ENCODE measurements around the gene ALDH9A1. TPM values are rescaled to one million over a fixed set of nuclear protein-coding genes. Genes with fewer than 3 reads are reported as not detected.
"Not testable (repeated sequence)": the region's sequence is repeated elsewhere in the genome, so short reads cannot be mapped to it uniquely, and the experiment has no call there.

ALDH9A1 gene
- total RNA-seq, 1 donor from 2014 or later: 57.3 TPM

DNA sequence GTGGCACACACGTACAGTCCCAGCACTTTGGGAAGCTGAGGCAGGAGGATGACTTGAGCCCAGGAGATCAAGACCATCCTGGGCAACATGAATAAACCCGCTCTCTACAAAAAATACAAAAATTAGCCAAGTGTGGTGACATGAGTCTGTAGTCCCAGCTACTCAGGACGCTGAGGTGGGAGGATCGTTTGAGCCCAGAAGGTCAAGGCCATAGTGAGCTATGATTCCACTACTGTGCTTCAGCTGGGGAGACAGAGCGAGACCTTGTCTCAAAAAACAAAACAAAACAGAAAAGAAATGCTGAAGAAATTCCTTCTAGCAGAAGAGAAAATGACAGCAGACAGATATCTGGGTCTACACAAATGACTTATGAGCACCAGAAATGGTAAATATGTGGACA is 10.3 kb downstream of the ALDH9A1 start:
- intact Hi-C loops (cut with micrococcal nuclease): no loop called here

- intact Hi-C loops (cut with micrococcal nuclease): no loop called here
Measured at GRCh38 chr1:165686971-165687433, 11.4 kb downstream of the ALDH9A1 start.

DNA sequence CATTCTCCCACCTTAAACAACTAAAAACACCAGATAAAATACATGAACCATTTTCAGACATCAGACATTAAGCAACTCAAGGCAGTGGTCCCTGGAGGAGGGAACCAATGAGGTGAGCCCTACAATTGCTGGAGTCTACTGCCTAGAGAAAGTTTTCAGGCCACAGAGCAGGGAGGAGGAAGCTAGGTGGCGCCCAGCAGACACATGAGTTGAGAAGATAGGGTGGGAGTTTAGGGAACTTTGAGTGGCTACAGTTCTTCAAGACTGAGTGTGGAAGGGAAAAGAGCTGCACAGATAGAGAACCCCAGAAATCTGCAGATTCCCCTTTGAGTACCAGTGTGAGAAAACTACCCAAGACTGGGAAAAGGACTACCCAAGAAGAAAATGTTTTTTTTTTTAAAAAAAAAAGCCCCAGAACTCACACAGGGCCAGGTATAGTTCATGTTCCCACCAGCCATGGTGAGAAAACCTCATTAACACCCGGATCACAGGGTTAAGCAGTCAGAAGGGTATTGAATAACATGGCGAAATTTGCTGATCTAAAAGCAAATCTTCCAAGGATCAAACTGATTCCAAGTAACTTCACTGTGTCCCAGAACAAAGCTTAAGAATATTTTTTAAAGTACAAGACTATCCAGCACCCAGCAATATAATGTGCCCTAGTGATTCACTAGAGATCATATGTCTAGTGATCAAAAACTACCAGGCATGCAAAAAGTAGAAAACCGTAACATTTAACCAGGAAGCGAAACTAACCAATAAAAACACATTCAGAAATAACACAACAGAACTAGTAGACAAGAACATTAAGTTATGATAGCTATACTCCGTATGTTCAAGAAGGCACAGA is 12.0 kb downstream of the ALDH9A1 start:
- intact Hi-C loops (cut with micrococcal nuclease): no loop called here

DNA sequence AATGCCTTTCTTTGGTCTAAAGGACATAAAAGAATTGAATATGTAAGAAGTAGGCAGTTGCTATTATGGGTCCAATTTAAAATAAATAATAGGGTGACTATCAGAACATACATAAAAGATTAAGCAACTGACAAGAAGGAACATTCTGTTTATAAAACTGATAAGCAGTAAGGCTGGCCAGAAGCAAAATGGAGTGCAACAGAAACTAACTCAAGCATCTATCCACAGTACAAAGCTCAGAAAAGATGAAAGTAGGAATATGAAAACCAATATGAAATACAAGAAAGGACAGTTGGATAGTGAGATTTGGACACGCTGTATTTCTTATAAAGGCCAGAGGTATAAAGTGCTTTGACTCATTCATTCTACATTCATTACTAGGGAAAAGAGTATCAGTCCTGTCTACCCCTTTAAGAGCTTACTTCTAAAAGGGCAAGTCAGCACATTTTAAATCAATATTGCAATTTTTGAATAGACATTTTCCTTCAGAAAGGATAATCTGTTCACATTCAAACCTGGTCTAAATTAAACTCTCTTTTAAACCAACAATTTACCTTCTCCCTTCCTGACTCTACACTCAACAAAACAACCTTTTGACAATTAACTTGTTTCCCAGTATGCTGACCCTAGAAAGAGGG is 14.4 kb downstream of the ALDH9A1 start:
- intact Hi-C loops (cut with micrococcal nuclease): no loop called here

- intact Hi-C loops (cut with micrococcal nuclease): not testable (repeated sequence)
Measured at GRCh38 chr1:165680773-165681172, 17.6 kb downstream of the ALDH9A1 start.

GRCh38 chr1:165680303-165680702 is 18.1 kb downstream of the ALDH9A1 start:
- intact Hi-C loops (cut with micrococcal nuclease): no loop called here

- intact Hi-C loops (cut with micrococcal nuclease): no loop called here
Measured at GRCh38 chr1:165679282-165680036, 18.9 kb downstream of the ALDH9A1 start.

DNA sequence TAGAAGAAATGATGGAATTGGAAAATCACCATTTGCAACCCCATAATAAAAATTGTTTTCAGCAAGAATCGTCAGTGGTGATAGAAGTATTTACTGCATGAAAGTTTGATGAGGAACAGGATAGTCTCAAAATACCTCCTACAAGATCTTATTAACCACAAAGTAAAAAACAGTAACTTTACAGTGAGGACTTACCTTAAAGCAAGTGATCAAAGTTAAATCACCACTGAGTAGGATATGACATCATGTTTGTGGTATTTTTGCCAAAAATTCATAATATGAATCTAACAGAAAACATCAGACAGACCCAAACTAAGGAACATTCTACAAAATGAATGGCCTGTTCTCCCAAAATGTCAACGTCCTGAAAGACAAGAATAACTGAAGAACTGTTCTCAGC is 19.9 kb downstream of the ALDH9A1 start:
- intact Hi-C loops (cut with micrococcal nuclease): no loop called here

DNA sequence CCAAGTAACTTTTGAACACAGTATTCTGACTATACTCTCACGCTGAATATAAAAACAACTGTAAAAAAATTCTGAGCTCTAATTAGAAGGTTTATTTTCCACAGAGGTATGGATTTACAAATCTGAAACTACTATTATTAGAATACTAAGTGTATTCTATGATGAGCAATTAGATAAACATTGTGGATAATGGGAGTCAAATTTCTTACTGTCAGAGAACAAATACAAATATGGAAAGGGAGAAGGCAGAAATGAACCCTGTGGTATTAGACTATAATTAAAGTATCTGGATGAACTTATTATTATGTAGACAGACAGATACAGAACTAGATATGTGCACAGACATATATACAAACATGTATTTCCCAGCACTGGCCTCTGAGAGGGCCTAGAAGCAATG is 22.6 kb downstream of the ALDH9A1 start:
- intact Hi-C loops (cut with micrococcal nuclease): no loop called here

DNA sequence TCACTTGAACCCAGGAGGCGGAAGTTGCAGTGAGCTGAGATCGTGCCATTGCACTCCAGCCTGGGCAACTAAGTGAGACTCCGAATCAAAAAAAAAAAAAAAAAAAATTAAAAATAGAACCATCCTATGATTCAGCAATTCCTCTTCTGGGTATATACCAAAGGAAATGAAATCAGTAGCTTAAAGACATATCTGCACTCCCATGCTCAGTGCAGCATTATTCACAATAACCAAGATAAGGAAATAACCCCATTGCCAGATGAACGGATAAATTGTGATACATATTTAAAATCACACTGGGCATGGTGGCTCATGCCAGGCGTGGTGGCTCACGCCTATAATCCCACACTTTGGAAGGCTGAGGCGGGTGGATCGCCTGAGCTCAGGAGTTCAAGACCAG is 23.8 kb downstream of the ALDH9A1 start:
- intact Hi-C loops (cut with micrococcal nuclease): no loop called here

DNA sequence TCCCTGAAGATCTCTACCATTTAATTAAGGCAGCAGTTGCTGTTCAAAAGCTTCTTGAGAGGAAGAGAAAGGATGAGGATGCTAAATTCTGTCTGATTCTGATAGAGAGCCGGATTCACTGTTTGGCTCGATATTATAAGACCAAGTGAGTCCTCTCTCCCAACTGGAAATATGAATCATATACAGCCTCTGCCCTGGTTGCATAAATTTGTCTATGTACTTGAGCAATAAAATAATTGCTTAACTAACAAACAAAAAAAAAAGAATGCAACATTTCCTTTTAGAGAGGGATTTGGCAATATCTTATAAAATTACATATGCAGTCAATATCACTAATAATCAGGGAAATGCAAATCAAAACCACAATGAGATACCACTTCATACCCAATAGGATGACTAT is 26.8 kb downstream of the ALDH9A1 start:
- intact Hi-C loops (cut with micrococcal nuclease): no loop called here

GRCh38 chr1:165668184-165668583 is 30.2 kb downstream of the ALDH9A1 start:
- intact Hi-C loops (cut with micrococcal nuclease): no loop called here

- intact Hi-C loops (cut with micrococcal nuclease): no loop called here
Measured at GRCh38 chr1:165666152-165666825, 32.1 kb downstream of the ALDH9A1 start.

DNA sequence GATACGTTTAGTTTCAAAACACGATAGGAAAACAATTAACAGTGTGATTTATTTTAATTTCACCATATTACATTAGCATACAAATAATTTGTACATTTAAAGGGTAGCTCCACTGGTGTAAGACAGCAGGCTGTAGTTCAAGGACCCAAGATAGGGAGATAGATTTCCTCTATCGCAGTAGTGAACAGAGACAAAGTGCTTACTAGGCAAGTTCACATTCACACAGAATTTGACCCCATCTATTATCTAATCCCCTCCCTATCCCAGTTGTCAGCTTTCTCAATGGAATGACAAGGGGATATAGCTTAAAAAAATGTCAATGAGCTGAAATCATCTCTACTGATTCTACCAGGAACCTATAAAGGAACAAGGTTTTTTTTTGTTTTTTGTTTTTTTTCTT is 36.2 kb downstream of the ALDH9A1 start:
- intact Hi-C loops (cut with micrococcal nuclease): no loop called here

DNA sequence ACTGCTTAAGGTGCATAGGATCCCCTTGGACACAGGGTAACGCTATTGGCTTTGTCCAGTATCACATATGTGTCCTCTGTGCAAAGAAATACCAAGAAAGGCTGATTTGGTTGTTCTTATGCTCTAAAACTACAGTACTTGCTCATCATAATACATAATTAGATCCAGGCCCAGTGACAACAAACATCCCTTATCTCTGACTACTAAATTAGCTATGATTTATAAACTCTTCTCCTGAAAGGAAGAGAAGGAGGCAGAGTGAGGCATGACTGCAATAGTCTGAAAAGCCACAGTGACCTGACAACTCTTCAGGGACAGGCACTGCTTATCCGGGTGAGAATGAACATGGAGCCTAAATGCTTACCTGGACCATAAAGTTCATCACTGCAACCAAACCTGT is 36.7 kb downstream of the ALDH9A1 start:
- intact Hi-C loops (cut with micrococcal nuclease): no loop called here

GRCh38 chr1:165659581-165659895 is 38.8 kb downstream of the ALDH9A1 start:
- intact Hi-C loops (cut with micrococcal nuclease): no loop called here

DNA sequence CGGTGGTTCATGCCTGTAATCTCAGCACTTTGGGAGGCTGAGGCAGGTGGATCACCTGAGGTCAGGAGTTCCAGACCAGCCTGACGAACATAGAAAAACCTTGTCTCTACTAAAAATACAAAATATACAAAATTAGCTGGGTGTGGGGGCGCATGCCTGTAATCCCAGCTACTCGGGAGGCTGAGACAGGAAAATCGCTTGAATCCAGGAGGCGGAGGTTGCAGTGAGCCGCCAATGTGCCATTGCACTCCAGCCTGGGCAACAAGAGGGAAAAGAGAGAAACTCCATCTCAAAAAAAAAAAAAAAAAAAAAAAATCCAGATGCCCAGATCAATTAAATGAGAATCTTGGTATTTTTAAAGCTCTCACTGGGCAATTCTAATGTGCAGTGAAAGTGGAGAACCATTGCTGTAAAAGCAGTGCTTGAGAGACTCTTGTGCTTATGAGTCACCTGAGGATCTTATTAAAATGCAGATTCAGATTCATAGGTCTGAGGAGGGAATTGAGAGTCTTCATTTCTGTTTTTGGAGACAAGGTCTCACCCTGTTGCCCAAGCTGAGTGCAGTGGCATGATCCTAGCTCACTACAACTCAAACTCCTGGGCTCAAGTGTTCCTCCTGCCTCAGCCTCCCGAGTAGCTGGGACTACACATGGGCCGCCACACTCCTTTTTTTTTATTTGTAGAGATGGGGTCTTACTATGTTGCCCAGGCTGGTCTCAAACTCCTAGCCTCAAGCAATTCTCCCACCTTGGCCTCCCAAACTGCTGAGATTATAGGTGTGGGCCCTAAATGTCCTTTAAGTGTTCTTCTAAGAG is 39.4 kb downstream of the ALDH9A1 start:
- intact Hi-C loops (cut with micrococcal nuclease): not testable (repeated sequence)

- intact Hi-C loops (cut with micrococcal nuclease): no loop called here
Measured at GRCh38 chr1:165650981-165651625, 47.3 kb downstream of the ALDH9A1 start.

DNA sequence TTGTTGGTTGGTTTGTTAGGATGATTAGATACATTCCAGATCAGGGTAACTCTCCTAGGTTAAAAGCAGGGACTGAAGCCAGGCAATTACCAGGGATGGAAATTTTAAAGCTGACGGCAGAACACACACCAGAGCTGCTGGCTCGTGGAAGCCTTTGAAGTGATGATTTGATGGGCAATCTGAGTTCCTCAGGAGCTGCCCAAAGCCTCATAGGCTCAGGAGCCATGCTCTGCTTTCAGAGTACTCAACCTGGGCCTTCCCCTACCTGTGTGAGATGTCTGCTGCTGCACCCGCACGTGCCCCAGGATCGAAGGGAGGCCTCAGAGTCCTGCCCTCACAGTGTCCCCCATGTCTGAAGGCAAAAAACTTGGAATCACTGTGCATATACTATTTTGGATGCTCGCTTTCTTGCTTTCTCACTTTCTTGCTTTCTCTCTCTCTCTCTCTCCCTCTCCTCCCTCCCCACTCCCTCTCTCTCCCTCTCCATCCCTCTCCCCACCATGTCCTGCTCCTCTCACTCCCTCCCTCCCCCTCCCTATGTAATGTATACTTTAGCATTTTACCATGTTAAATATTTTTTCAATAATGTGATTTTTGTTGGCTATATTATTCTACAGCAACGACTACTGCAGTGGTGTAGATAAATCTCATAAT is 49.3 kb downstream of the ALDH9A1 start:
- intact Hi-C loops (cut with micrococcal nuclease): no loop called here

DNA sequence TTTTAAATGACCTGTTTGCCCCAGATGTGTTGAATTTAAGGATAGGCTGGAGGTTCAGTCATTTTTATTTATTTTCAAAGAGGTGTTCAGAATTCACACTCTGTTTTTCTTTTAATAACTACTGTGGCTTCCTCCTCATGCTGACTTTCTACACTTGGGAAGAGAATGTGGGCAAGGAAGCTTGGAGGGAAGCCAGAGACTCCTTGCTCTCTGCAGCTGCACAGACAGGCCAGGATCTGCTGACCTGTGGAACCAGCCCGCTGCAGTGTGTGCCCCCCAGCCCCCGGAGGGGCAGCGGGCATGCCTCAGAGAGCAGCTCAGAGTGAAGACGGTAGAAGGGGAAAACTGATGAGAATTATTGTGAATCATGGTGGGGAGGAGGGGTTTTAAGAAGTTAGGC is 50.4 kb downstream of the ALDH9A1 start:
- intact Hi-C loops (cut with micrococcal nuclease): no loop called here

Data from T-helper 2 cell treated with Interferon-gamma antibody and Interleukin-4, amounts not matched to agents 100 ng/mL and 5 ng/mL, for 36 hours (primary cell).